Heart right ventricle (tissue), 16 donors: ENCODE results near the gene MYPN. TPM values are rescaled to one million over a fixed set of nuclear protein-coding genes. Genes with fewer than 3 reads are reported as not detected.

Experiments
- ATAC-seq, 8 donors: fragments of 200-7000 bp; cut with Tn5 transposase; one replicate each; pipeline ENCODE4 v1.9.1; 2020; ENCODE audit warnings: mild to moderate bottlenecking in 8 of 8, moderate library complexity in 8 of 8, moderate number of reproducible peaks in 1 of 8
- DNase-seq, 2 donors: peaks; one replicate each; pipeline ENCODE4 v3.0.0-alpha.2; 2020
- H3K27ac ChIP-seq, 10 donors: fragments of 200-600 bp; sonication (generic) in 2 of 10; one replicate each; pipeline versions ENCODE4 v1.5.0 to v1.8.0; 2020 to 2022; ENCODE audit warnings: mild to moderate bottlenecking in 3 of 10
- H3K27me3 ChIP-seq, 7 donors: fragments of 200-600 bp; one replicate each; pipeline ENCODE4 v1.8.0; 2021 to 2022; ENCODE audit warnings: mild to moderate bottlenecking in 2 of 7
- H3K36me3 ChIP-seq, 9 donors: fragments of 200-600 bp; sonication (generic) in 1 of 9; one replicate each; pipeline versions ENCODE4 v1.5.0 to v1.8.0; 2020 to 2022; ENCODE audit warnings: mild to moderate bottlenecking in 2 of 9
- H3K4me1 ChIP-seq, 9 donors: fragments of 200-600 bp; sonication (generic) in 1 of 9; one replicate each; pipeline versions ENCODE4 v1.5.0 to v1.8.0; 2020 to 2022; ENCODE audit warnings: mild to moderate bottlenecking in 4 of 9
- H3K4me3 ChIP-seq, 10 donors: fragments of 200-600 bp; sonication (generic) in 2 of 10; one replicate each; pipeline versions ENCODE4 v1.5.0 to v1.8.0; 2020 to 2022; ENCODE audit warnings: mild to moderate bottlenecking in 7 of 10, moderate library complexity in 2 of 10
- H3K9me3 ChIP-seq, 11 donors: fragments of 200-600 bp in 10 of 11; sonication (generic) in 2 of 11; one replicate each; pipeline versions ENCODE4 v1.5.0 to v1.8.0; 2013 to 2022; ENCODE audit warnings: mild to moderate bottlenecking in 2 of 11, control low read depth in 1 of 11, moderate library complexity in 1 of 11
- CTCF ChIP-seq, 9 donors: fragments of 200-600 bp; sonication (generic) in 2 of 9; IDR thresholded peaks; one replicate each; pipeline versions ENCODE4 v1.5.0 to v1.8.0; 2021 to 2022; ENCODE audit warnings: antibody characterized with exemption in 9 of 9, mild to moderate bottlenecking in 5 of 9, moderate library complexity in 1 of 9
- WGBS, 2 donors: extraction: QIAGEN DNeasy Blood & Tissue Kit; methylation state at CpG; one replicate each; pipeline ENCODE4 v1.1.7; 2013; ENCODE audit warnings: inconsistent platforms in 1 of 2; 5-methylcytosine and 5-hydroxymethylcytosine counted together
- intact Hi-C, 10 donors: fragments of 100-400 bp; cut with DNase I; formaldehyde crosslinking; loops; one replicate each; pipeline versions ENCODE4 v1.11.1 to v1.14.2; 2022
- polyA plus RNA-seq, 2 donors: library from polyadenylated mRNA; stranded (reverse); fragments of 200-250 nt; gene quantifications; one replicate each; pipeline ENCODE4 v1.2.3, GENCODE V29; 2013
- total RNA-seq, 10 donors: library from RNA; stranded (reverse); fragmentation: NEBNext Ultra II Directional in 3 of 10; extraction: Animal tissue kit (Norgen Biotek cat#: 25700) in 3 of 10; gene quantifications; one replicate each; pipeline versions ENCODE4 v1.2.1 to v1.2.4, GENCODE V29; 2021 to 2023
- donor health status: Arrhythmogenic right ventricular cardiomyopathy.
- donor health status: ischemic (EF 13 %, LVEDD 7.1; RV severe dilation, severe dysfunction).
- donor health status: healthy with polysubstance abuse.
- donor health status: DM: no; HTN: yes; CAD: no.
- donor health status: DM: no; HTN: no; CAD: no.
- donor health status: ischemic (EF 25% LVEDD 6.9; RV normal size, moderate dysfunction).
- donor health status: ischemic (EF 25% LVEDD 5.7; RV mildly dilated, moderate dysfunction).
- donor health status: healthy.
- donor health status: DM: yes; HTN: yes; CAD: no.
- donor health status: Ischemic cardiomyopathy.
- donor health status: ischemic (EF 35%, LVEDD 5.7; RV mildly dilated, moderate dysfunction).
- donor health status: nonischemic (EF 11% LVEDD 7.7; RV severe dilation, severe dysfunction).
- donor health status: DM: yes; HTN: yes; CAD: no.
- donor health status: PGD.
- donor health status: ischemic (EF 29% LVEDD 5.4; RV normal size, mild dysfunction).
- donor health status: nonischemic (EF 23%, LVEDD 6.1; RV moderate dilation, normal function).

MYPN gene
- total and polyA plus RNA-seq, 12 donors: 27.1 to 302 (median 156) TPM

- Histone ChIP-seq H3K27ac (peak overlapping the region in 5 of 10 donors; percentile 12 to 93 (median 86)), H3K9me3 (no peaks in the 10 kb centered on the region), H3K4me1 (peaks cover 0 to 48% (median 16%) of the 10 kb centered on the region in 9 donors), H3K27me3 (no peaks in the 10 kb centered on the region), H3K4me3 (no peak overlapping the region), H3K36me3 (peaks cover 0 to 3% (median 0%) of the 10 kb centered on the region in 9 donors)
- ATAC-seq: peak; percentile 30 to 89 (median 74)
- intact Hi-C loops: no loop called here
- 29 to 42% methylated on average over 2 of the region's 2 CpGs for WGBS, 2 donors
- TF ChIP-seq CTCF (IDR thresholded peaks at IDR 0.05): no peak
- peak in 1 of 2 donors; percentile 29 for DNase-seq
Measured at GRCh38 chr10:68133523-68133922, 24.2 kb downstream of the MYPN start.

DNA sequence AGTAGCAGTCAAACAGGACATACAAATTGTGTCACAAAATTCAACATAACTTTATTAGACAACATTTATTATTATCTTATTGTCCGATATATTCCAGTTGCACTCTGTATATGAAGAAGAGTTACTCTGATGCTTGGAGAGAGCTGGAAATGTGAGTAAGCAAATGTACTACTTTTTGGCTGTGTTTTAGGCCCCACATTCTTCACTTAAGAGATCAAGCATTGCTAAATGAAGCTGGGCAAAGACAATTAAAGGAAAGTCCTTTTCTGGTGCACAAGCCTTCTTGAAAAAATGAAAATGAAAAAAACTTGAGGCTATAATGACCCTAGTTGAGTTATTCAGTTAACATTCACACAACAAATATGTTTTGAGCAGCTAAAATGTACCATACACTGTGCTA, 26.1 kb downstream of the MYPN start:
- ATAC-seq: no peak
- H3K27ac ChIP-seq: peak overlapping the region; percentile 43 to 93 (median 79)
- intact Hi-C loops: no loop called here

DNA sequence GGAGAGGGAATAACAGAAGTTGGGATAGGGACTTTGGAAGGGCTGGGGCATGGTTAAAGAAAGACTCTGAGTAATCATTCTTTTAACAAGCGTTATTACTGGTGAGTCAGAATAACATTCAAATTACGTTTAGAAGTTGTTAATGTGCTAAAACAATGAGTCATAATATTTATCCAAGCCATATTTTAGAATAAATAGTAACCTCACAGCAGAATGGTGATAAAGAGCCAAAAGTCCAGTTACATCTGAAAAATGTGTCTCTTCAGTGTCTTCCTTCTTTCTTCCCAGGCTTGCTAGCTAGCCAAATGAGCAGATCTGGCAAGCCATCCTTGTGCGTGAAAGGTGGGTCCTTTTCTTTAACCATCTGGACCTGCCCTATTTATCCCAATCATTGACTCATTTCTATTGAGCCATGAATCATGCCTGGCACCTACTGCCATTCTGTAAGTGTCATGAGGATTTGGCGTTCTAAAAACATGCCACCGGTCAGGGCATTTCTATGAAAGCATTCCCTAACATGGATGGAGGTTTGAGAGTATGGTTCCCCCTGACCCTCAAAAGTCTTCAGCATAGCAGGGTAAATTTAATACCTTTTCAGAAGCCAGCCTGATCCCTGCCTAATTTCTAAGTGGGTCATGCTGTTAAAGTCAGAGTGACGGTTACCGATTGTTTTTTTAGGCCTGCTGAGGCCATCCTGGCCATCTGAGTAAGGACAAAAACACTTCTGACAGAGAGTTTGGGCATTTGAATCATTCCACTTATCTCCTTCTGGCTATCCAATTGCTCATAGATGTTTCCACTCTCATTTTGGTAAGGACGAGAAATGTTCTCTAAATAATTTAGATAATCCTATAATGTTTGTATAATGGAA, 26.9 kb downstream of the MYPN start:
- intact Hi-C loops: loop anchor here in 1 of 10 donors (2.0 kb wide), 1 partner anchor 15 kb away; no protein-coding TSS in a partner anchor
- ATAC-seq: peak; percentile 45 to 80 (median 76)

More for the DNA sequence above, 26.1 kb downstream of the MYPN start:
- no peaks in the 10 kb centered on the region for H3K27me3 ChIP-seq
- TF ChIP-seq CTCF (IDR thresholded peaks at IDR 0.05): no peak
- H3K4me3 ChIP-seq: no peak overlapping the region
- no peaks in the 10 kb centered on the region for H3K9me3 ChIP-seq
- DNase-seq: no peak
- peaks cover 0 to 63% (median 17%) of the 10 kb centered on the region in 9 donors for H3K4me1 ChIP-seq
- WGBS, 2 donors: 74 to 80% methylated on average over 1 of the region's 1 CpG
- peaks cover 0 to 3% (median 0%) of the 10 kb centered on the region in 9 donors for H3K36me3 ChIP-seq

More for the DNA sequence above, 26.9 kb downstream of the MYPN start:
- 39 to 45% methylated on average over 8 of the region's 8 CpGs for WGBS, 2 donors
- Histone ChIP-seq H3K9me3 (no peaks in the 10 kb centered on the region), H3K36me3 (peaks cover 0 to 3% (median 0%) of the 10 kb centered on the region in 9 donors), H3K27ac (peak overlapping the region; percentile 43 to 93 (median 79)), H3K27me3 (no peaks in the 10 kb centered on the region), H3K4me3 (no peak overlapping the region), H3K4me1 (peaks cover 0 to 63% (median 17%) of the 10 kb centered on the region in 9 donors)
- peak in 1 of 2 donors; percentile 11 for DNase-seq
- no peak for TF ChIP-seq CTCF (IDR thresholded peaks at IDR 0.05)
